Mesendoderm (in vitro differentiated cells): Measurements from ENCODE around the gene FAM120B.

Source experiments
- DNase-seq: peaks from one replicate; pipeline ENCODE4 v3.0.0; 2013
- H2AK5ac ChIP-seq: 2 replicates; pipeline ENCODE4 v1.6.1; 2013; ENCODE audit warnings: low read length, inconsistent platforms
- H2BK120ac ChIP-seq: 2 replicates; pipeline ENCODE4 v1.6.1; 2013; ENCODE audit warnings: low read depth, mild to moderate bottlenecking, low read length, moderate library complexity, mixed read lengths
- H2BK15ac ChIP-seq: replicated peaks from 2 replicates; pipeline ENCODE4 v1.6.1; 2013; ENCODE audit warnings: low read depth, mild to moderate bottlenecking, moderate library complexity
- H2BK5ac ChIP-seq: 2 replicates; pipeline ENCODE4 v1.6.1; 2013; ENCODE audit warnings: low read length, inconsistent platforms
- H3K18ac ChIP-seq: 2 replicates; pipeline ENCODE4 v1.6.1; 2013; ENCODE audit warnings: mild to moderate bottlenecking, low read length, mixed read lengths
- H3K23ac ChIP-seq: one replicate; pipeline ENCODE4 v1.6.1; 2013; ENCODE audit warnings: low read length
- H3K27ac ChIP-seq: 2 replicates; pipeline ENCODE4 v1.5.1; 2013; ENCODE audit warnings: low read depth, mild to moderate bottlenecking, inconsistent platforms, low read length, moderate library complexity
- H3K27me3 ChIP-seq: 2 replicates; pipeline ENCODE4 v1.6.1; 2013; ENCODE audit warnings: low read length, control low read depth, mild to moderate bottlenecking, inconsistent platforms; ENCODE audit not compliant: insufficient read depth, poor library complexity
- H3K36me3 ChIP-seq: 2 replicates; pipeline ENCODE4 v1.6.1; 2013; ENCODE audit warnings: low read length, inconsistent platforms; ENCODE audit not compliant: control insufficient read depth, insufficient read depth
- H3K4ac ChIP-seq: one replicate; pipeline ENCODE4 v1.6.1; 2013; ENCODE audit warnings: low read depth, mild to moderate bottlenecking, low read length, moderate library complexity
- H3K4me1 ChIP-seq: 2 replicates; pipeline ENCODE4 v1.6.1; 2013; ENCODE audit warnings: low read depth, low read length, inconsistent platforms; ENCODE audit not compliant: control insufficient read depth
- H3K4me2 ChIP-seq: 2 replicates; pipeline ENCODE4 v1.6.1; 2013; ENCODE audit warnings: low read length
- H3K4me3 ChIP-seq: 2 replicates; pipeline ENCODE4 v1.5.1; 2013; ENCODE audit warnings: mild to moderate bottlenecking, low read length
- H3K56ac ChIP-seq: one replicate; pipeline ENCODE4 v1.6.1; 2013; ENCODE audit warnings: low read length
- H3K79me1 ChIP-seq: 2 replicates; pipeline ENCODE4 v1.6.1; 2013; ENCODE audit warnings: low read length, inconsistent platforms
- H3K79me2 ChIP-seq: 2 replicates; pipeline ENCODE4 v1.6.1; 2013; ENCODE audit warnings: mild to moderate bottlenecking, low read length; ENCODE audit not compliant: control insufficient read depth, insufficient read depth
- H3K9ac ChIP-seq: 2 replicates; pipeline ENCODE4 v1.6.1; 2013; ENCODE audit warnings: low read length, inconsistent platforms
- H4K5ac ChIP-seq: one replicate; pipeline ENCODE4 v1.6.1; 2013; ENCODE audit warnings: low read length
- H4K8ac ChIP-seq: one replicate; pipeline ENCODE4 v1.6.1; 2013; ENCODE audit warnings: low read depth, mild to moderate bottlenecking, control low read depth, low read length, moderate library complexity
- WGBS: extraction: QIAGEN DNeasy Blood & Tissue Kit; methylation state at CpG from one replicate; pipeline ENCODE4 v1.1.7; 2013; ENCODE audit warnings: low lambda C conversion rate, missing lambda C conversion rate; ENCODE audit not compliant: insufficient coverage; ENCODE audit errors: extremely low coverage; 5-methylcytosine and 5-hydroxymethylcytosine counted together

The FAM120B gene

GRCh38 chr6:170429450-170429849 is 122.9 kb downstream of the FAM120B start:
- H2BK5ac ChIP-seq = no peak overlapping the region
- no peak overlapping the region for H2BK15ac ChIP-seq
- no peaks in the 10 kb centered on the region for H3K36me3 ChIP-seq
- H3K4me1 ChIP-seq = no peaks in the 10 kb centered on the region
- H3K79me1 ChIP-seq = no peaks in the 10 kb centered on the region
- H3K9ac ChIP-seq = no peak overlapping the region
- WGBS = no CpG with 5 or more reads among the region's 7 CpGs
- H3K27ac ChIP-seq = no peak overlapping the region
- no peak overlapping the region for H3K18ac ChIP-seq
- no peak overlapping the region for H4K8ac ChIP-seq
- H2AK5ac ChIP-seq = no peak overlapping the region
- H3K27me3 ChIP-seq = no peaks in the 10 kb centered on the region
- H3K79me2 ChIP-seq = no peaks in the 10 kb centered on the region
- no peak overlapping the region for H3K4me3 ChIP-seq
- no peak overlapping the region for H3K56ac ChIP-seq
- DNase-seq = peak; percentile 56
- no peak overlapping the region for H3K4ac ChIP-seq
- H4K5ac ChIP-seq = no peak overlapping the region
- no peak overlapping the region for H3K23ac ChIP-seq
- H2BK120ac ChIP-seq = no peak overlapping the region
- H3K4me2 ChIP-seq = no peak overlapping the region

DNA sequence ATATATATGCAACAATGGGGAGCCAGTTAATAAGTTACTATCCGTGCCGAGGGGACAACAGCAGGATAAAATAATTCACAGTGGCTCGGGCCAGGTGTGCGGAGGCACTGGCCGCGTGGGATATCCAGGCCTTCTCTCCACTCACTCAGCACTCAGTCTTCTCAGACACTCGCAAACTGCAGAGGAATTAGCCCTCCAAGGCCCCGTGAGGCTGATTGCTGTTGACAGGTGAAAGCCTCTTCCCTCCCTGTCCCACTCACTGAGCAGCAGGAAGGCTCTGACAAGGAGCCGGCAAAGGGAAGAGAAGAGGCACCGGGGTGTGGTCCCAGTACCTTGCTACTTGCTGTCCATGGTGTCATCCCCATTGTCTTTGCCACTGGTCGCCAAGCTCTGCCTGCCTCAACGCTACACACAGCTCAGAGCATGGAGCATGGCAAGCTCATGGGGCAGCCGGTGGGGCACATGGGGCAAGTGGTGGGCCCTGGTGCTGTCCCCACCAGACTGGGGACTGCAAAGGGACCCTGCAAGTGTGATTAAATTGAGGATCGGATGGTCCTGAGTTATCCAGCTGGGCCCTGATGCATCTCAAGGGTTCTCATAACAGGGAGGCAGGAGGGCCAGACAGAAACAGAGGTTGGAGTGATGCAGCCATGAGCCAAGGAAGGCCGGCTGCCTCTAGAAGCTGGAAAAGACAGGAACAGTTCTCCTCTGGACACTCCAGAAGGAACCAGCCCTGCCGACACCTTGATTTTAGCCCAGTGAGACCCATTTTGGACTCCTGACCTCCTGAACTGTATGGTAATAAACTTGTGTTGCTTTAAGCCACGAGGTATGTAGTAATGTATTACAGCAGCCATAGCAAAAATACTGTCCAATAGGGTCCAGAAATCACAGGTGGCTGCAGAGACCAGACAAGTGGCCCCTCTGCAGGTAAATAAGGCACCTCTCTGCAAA is 126.9 kb downstream of the FAM120B start:
- no peak overlapping the region for H3K18ac ChIP-seq
- H3K4me1 ChIP-seq = peaks cover 4% of the 10 kb centered on the region
- H2BK5ac ChIP-seq = no peak overlapping the region
- WGBS = no CpG with 5 or more reads among the region's 17 CpGs
- H2BK15ac ChIP-seq = no peak overlapping the region
- H3K27ac ChIP-seq = no peak overlapping the region
- H3K36me3 ChIP-seq = no peaks in the 10 kb centered on the region
- no peak overlapping the region for H4K8ac ChIP-seq
- no peak for DNase-seq
- no peaks in the 10 kb centered on the region for H3K79me2 ChIP-seq
- H3K9ac ChIP-seq = no peak overlapping the region
- no peaks in the 10 kb centered on the region for H3K27me3 ChIP-seq
- no peak overlapping the region for H4K5ac ChIP-seq
- H3K79me1 ChIP-seq = no peaks in the 10 kb centered on the region
- no peak overlapping the region for H3K23ac ChIP-seq
- no peak overlapping the region for H3K4ac ChIP-seq
- no peak overlapping the region for H3K4me3 ChIP-seq
- H3K4me2 ChIP-seq = no peak overlapping the region
- H2AK5ac ChIP-seq = no peak overlapping the region
- no peak overlapping the region for H2BK120ac ChIP-seq
- H3K56ac ChIP-seq = no peak overlapping the region

DNA sequence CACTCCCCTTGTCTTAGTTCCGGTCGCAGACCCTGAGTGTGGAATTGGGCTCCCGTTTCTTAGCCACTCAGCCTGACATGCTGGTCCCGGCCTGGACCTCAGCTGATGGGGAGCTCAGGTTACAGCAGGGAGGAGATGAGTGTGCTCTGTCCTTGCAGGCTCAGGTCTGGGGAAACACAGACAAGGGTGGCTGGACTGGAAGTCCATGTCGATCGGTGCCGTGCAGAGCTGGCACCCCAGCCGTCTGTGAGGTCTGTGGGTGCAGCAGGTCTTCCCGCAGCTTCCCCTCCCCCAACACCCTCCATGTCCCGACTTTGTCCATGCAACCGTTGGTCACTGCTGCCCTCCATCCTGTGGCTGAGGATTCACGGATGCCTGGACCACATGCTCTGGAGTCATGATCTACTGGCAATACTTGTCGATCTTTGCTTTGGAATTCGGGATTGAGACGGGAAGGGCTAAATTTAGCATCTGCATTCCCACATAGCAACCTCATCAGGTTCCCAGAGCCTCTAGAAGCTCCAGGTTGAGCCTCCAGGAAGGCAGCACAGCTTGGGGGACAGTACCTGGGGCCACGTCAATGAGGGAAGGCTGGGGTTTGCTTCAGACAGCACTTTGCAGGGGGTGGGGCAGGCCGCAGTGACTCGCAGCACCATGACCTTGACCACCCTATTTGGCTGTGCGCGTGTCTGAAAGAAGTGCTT is 127.7 kb downstream of the FAM120B start:
- WGBS = no CpG with 5 or more reads among the region's 20 CpGs
- peak; percentile 47 for DNase-seq
- peaks cover 4% of the 10 kb centered on the region for H3K4me1 ChIP-seq

DNA sequence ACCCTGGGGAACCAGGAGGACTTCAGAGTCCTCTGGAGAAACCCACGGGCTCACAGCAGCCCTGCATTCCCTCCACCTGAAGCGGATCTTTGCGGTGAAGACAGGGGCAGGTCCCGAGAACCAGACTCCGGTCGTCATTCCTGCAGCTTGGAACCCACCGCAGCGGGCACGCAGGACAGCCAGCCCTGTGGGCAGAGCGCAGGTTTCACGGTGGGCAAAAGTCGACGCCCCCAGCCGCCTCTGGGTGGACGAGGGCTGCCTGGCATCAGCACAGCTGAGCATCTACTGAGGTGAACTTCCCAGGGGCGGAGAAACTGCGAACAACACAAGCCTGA is 128.2 kb downstream of the FAM120B start:
- Histone ChIP-seq H2BK120ac (no peak overlapping the region), H3K4me1 (peaks cover 4% of the 10 kb centered on the region), H3K4me2 (no peak overlapping the region), H3K27ac (no peak overlapping the region), H4K8ac (no peak overlapping the region), H3K23ac (no peak overlapping the region), H2AK5ac (no peak overlapping the region), H3K4me3 (no peak overlapping the region), H2BK5ac (no peak overlapping the region), H3K27me3 (no peaks in the 10 kb centered on the region), H3K79me2 (no peaks in the 10 kb centered on the region), H3K18ac (no peak overlapping the region), H3K36me3 (no peaks in the 10 kb centered on the region), H3K4ac (no peak overlapping the region), H3K79me1 (no peaks in the 10 kb centered on the region), H3K9ac (no peak overlapping the region), H4K5ac (no peak overlapping the region), H2BK15ac (no peak overlapping the region), H3K56ac (no peak overlapping the region)
- no CpG with 5 or more reads among the region's 17 CpGs for WGBS
- no peak for DNase-seq

More for the DNA sequence above, 127.7 kb downstream of the FAM120B start:
- H4K8ac ChIP-seq = no peak overlapping the region
- no peak overlapping the region for H3K56ac ChIP-seq
- no peak overlapping the region for H3K27ac ChIP-seq
- H3K9ac ChIP-seq = no peak overlapping the region
- H2BK5ac ChIP-seq = no peak overlapping the region
- H3K79me1 ChIP-seq = no peaks in the 10 kb centered on the region
- no peak overlapping the region for H3K4me2 ChIP-seq
- no peaks in the 10 kb centered on the region for H3K79me2 ChIP-seq
- no peak overlapping the region for H2BK15ac ChIP-seq
- H3K18ac ChIP-seq = no peak overlapping the region
- no peaks in the 10 kb centered on the region for H3K27me3 ChIP-seq
- no peak overlapping the region for H3K4ac ChIP-seq
- no peak overlapping the region for H3K4me3 ChIP-seq
- H3K23ac ChIP-seq = no peak overlapping the region
- H4K5ac ChIP-seq = no peak overlapping the region
- H2BK120ac ChIP-seq = no peak overlapping the region
- H3K36me3 ChIP-seq = no peaks in the 10 kb centered on the region
- no peak overlapping the region for H2AK5ac ChIP-seq

GRCh38 chr6:170435766-170436165 is 129.2 kb downstream of the FAM120B start:
- H3K9ac ChIP-seq = no peak overlapping the region
- no peaks in the 10 kb centered on the region for H3K79me1 ChIP-seq
- H3K4me3 ChIP-seq = no peak overlapping the region
- no peak overlapping the region for H2BK120ac ChIP-seq
- no peak overlapping the region for H3K56ac ChIP-seq
- no peak for DNase-seq
- no peak overlapping the region for H2BK15ac ChIP-seq
- peaks cover 4% of the 10 kb centered on the region for H3K4me1 ChIP-seq
- H2AK5ac ChIP-seq = no peak overlapping the region
- H3K23ac ChIP-seq = no peak overlapping the region
- WGBS = no CpG with 5 or more reads among the region's 1 CpG
- no peaks in the 10 kb centered on the region for H3K27me3 ChIP-seq
- H3K18ac ChIP-seq = no peak overlapping the region
- H3K36me3 ChIP-seq = no peaks in the 10 kb centered on the region
- no peak overlapping the region for H4K8ac ChIP-seq
- H3K4ac ChIP-seq = no peak overlapping the region
- H3K27ac ChIP-seq = no peak overlapping the region
- H4K5ac ChIP-seq = no peak overlapping the region
- H3K79me2 ChIP-seq = no peaks in the 10 kb centered on the region
- H2BK5ac ChIP-seq = no peak overlapping the region
- H3K4me2 ChIP-seq = no peak overlapping the region
